ENCODE results near the gene REXO1.

The REXO1 gene

DNA sequence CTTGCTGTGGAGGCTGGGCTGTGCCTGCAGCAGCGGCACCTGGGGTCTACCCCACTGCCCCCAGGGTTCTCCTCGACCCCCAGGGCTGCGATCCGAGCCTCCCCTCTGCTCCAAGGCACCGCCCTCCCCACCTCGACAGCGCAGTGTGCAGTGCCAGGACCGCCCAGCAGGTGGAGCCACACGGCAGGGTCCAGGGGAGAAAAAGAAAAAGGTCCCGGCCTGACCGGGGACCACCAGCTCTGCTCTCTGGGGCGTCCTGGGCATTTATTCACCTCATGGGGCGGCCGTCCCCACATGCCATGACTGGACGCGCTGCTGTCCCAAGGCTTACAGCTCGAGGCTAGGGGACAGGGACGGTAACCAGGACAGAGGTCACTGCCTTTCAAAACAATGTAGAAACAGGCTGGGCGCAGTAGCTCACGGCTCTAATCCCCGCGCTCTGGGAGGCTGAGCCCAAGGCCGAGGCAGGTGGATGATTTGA lies 10.6 kb downstream of the REXO1 start:
- ATAC-seq (ENCODE audit: insufficient read depth, low read depth) (peak; percentile 75), DNase-seq (peak; percentile 57)
- peaks cover 92% of the 10 kb centered on the region for H4K20me1 ChIP-seq (ENCODE audit: insufficient read depth, low read length)
- H3K79me2 ChIP-seq (ENCODE audit: insufficient read depth, low read length), result peaks cover 99% of the 10 kb centered on the region
- peaks cover 47% of the 10 kb centered on the region for H3K36me3 ChIP-seq (ENCODE audit: insufficient read depth, low read length)
- no peak overlapping the region for H3K27ac ChIP-seq (ENCODE audit: low read length)
- no peak overlapping the region for H3K4me2 ChIP-seq (ENCODE audit: insufficient read depth, low read length)
- no peaks in the 10 kb centered on the region for H3K9me3 ChIP-seq (ENCODE audit: insufficient read depth, low read length, severe bottlenecking)
- no peaks in the 10 kb centered on the region for H3K27me3 ChIP-seq (ENCODE audit: insufficient read depth, low read length, poor library complexity)
- no peaks in the 10 kb centered on the region; the same call in 1 of the 2 replicates for H3K4me1 ChIP-seq (ENCODE audit: insufficient read depth, low read length)
- H2AFZ ChIP-seq (ENCODE audit: low read depth, low read length), result no peak overlapping the region
- no peak overlapping the region for H3K4me3 ChIP-seq (ENCODE audit: low read depth in 1 of 2, low read length in 2 of 2)
- H3K9ac ChIP-seq (ENCODE audit: low read depth, low read length), result no peak overlapping the region
- no peak for TF ChIP-seq EZH2 (IDR thresholded peaks at IDR 0.05; ENCODE audit: borderline replicate concordance, low read depth, low read length, severe bottlenecking)
- TF ChIP-seq, protein P1, sequence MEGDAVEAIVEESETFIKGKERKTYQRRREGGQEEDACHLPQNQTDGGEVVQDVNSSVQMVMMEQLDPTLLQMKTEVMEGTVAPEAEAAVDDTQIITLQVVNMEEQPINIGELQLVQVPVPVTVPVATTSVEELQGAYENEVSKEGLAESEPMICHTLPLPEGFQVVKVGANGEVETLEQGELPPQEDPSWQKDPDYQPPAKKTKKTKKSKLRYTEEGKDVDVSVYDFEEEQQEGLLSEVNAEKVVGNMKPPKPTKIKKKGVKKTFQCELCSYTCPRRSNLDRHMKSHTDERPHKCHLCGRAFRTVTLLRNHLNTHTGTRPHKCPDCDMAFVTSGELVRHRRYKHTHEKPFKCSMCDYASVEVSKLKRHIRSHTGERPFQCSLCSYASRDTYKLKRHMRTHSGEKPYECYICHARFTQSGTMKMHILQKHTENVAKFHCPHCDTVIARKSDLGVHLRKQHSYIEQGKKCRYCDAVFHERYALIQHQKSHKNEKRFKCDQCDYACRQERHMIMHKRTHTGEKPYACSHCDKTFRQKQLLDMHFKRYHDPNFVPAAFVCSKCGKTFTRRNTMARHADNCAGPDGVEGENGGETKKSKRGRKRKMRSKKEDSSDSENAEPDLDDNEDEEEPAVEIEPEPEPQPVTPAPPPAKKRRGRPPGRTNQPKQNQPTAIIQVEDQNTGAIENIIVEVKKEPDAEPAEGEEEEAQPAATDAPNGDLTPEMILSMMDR (IDR thresholded peaks at IDR 0.05; ENCODE audit: borderline replicate concordance, extremely low read depth, low read length, poor library complexity, severe bottlenecking), result peak; percentile 90

DNA sequence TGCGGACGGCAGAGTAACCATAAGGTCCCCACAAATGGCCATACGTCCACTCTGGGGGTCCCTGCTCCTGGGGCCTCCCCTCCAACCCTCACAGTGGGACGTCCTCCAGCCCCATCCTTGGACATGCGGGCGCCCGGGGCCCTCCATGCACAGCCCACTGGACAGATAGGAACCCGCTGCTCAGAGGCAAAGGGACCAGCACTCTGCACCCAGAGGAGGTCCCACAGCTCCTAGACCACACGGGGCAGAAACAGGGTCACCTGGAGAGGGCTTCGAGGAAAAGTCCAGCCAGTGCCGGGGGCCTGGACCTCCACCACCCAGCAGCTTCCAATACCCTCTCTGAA lies 11.1 kb downstream of the REXO1 start:
- Histone ChIP-seq H3K9ac (ENCODE audit: low read depth, low read length) (no peak overlapping the region), H3K4me3 (ENCODE audit: low read depth in 1 of 2, low read length in 2 of 2) (no peak overlapping the region), H3K9me3 (ENCODE audit: insufficient read depth, low read length, severe bottlenecking) (no peaks in the 10 kb centered on the region), H3K36me3 (ENCODE audit: insufficient read depth, low read length) (peaks cover 50% of the 10 kb centered on the region), H3K79me2 (ENCODE audit: insufficient read depth, low read length) (peaks cover 98% of the 10 kb centered on the region), H4K20me1 (ENCODE audit: insufficient read depth, low read length) (peaks cover 90% of the 10 kb centered on the region), H3K4me2 (ENCODE audit: insufficient read depth, low read length) (no peak overlapping the region), H3K27ac (ENCODE audit: low read length) (no peak overlapping the region), H3K4me1 (ENCODE audit: insufficient read depth, low read length) (no peaks in the 10 kb centered on the region), H2AFZ (ENCODE audit: low read depth, low read length) (no peak overlapping the region), H3K27me3 (ENCODE audit: insufficient read depth, low read length, poor library complexity) (no peaks in the 10 kb centered on the region)
- DNase-seq, result no peak
- TF ChIP-seq, protein P1 (IDR thresholded peaks at IDR 0.05; ENCODE audit: borderline replicate concordance, extremely low read depth, low read length, poor library complexity, severe bottlenecking), result no peak
- no peak for TF ChIP-seq EZH2 (IDR thresholded peaks at IDR 0.05; ENCODE audit: borderline replicate concordance, low read depth, low read length, severe bottlenecking)
- 0 out of 3 replicates have a peak, but pooled peaks have one; percentile 12 for ATAC-seq (ENCODE audit: insufficient read depth, low read depth)

DNA sequence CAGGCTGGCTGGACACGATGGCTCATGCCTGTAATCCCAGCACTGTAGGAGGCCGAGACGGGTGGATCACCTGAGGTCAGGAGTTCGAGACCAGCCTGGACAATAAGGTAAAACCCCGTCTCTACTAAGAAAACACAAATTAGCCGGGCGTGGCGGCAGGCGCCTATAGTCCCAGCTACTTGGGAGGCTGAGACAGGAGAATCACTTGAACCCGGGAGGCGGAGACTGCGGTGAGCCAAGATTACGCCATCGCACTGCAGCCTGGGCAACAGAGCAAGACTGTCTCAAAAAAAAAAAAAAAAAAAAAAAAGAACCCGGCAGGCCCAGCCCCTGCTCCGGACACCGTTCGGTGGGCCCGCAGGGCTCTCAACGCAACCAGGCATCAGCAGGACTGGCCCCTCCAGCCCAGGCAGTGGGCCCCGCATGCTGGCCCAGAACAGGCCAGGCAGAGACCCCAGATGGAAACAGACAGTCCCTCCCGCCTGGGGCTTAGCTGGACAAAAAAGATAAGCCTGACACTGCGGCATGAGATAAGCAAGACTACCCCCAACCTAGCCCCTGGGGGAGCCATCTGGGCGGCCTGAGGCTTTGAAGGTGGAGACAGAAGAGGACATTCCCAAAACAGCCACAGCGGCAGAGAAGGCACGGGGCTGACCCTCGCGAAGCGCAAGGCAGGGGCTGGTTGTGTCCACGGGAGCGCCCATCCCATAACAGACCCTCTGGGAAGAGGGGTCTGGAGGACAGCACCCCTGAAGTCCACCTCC lies 11.6 kb downstream of the REXO1 start:
- Histone ChIP-seq H3K4me2 (ENCODE audit: insufficient read depth, low read length) (no peak overlapping the region), H3K36me3 (ENCODE audit: insufficient read depth, low read length) (peaks cover 52% of the 10 kb centered on the region), H4K20me1 (ENCODE audit: insufficient read depth, low read length) (peaks cover 91% of the 10 kb centered on the region), H3K4me3 (ENCODE audit: low read depth in 1 of 2, low read length in 2 of 2) (no peak overlapping the region), H3K9ac (ENCODE audit: low read depth, low read length) (no peak overlapping the region), H3K27ac (ENCODE audit: low read length) (no peak overlapping the region), H3K4me1 (ENCODE audit: insufficient read depth, low read length) (no peaks in the 10 kb centered on the region), H3K27me3 (ENCODE audit: insufficient read depth, low read length, poor library complexity) (no peaks in the 10 kb centered on the region), H3K79me2 (ENCODE audit: insufficient read depth, low read length) (peaks cover 98% of the 10 kb centered on the region), H2AFZ (ENCODE audit: low read depth, low read length) (no peak overlapping the region), H3K9me3 (ENCODE audit: insufficient read depth, low read length, severe bottlenecking) (no peaks in the 10 kb centered on the region)
- DNase-seq (no peak), ATAC-seq (ENCODE audit: insufficient read depth, low read depth) (no peak)
- TF ChIP-seq, protein P1 (IDR thresholded peaks at IDR 0.05; ENCODE audit: borderline replicate concordance, extremely low read depth, low read length, poor library complexity, severe bottlenecking), result no peak
- no peak for TF ChIP-seq EZH2 (IDR thresholded peaks at IDR 0.05; ENCODE audit: borderline replicate concordance, low read depth, low read length, severe bottlenecking)
